CD4-positive, alpha-beta T cell treated with Interleukin-15 for 4 hours (primary cell): ENCODE results near the gene POMT2.

Experiments
- DNase-seq: peaks from one replicate; pipeline ENCODE4 v3.0.0-alpha.2; 2020; ENCODE audit warnings: low spot score

Gene POMT2

GRCh38 chr14:77238356-77238755, 82.3 kb downstream of the POMT2 start:
- DNase-seq, result no peak

- no peak for DNase-seq
Observed at GRCh38 chr14:77236814-77237213, 83.9 kb downstream of the POMT2 start.

GRCh38 chr14:77231721-77232120, 89.0 kb downstream of the POMT2 start:
- no peak for DNase-seq

DNA sequence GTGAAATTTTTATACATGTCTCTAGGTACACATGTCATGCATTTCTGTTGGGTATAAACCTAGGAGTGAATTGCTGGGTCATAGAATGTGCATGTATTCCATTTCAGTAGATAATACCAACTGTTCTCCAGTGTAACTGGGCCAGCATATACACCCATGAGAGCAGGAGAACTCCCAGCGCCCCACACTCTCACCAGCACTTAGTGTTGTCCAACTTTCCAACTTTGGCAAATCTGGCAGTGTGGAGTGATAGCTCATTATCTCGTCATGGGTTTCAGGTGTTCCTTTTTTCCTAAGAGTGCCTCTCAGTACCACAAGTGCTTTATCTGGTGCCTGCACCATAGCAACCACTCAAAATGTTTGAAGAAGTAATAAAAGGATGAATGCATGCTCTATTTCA, 89.8 kb downstream of the POMT2 start:
- DNase-seq, result no peak

DNA sequence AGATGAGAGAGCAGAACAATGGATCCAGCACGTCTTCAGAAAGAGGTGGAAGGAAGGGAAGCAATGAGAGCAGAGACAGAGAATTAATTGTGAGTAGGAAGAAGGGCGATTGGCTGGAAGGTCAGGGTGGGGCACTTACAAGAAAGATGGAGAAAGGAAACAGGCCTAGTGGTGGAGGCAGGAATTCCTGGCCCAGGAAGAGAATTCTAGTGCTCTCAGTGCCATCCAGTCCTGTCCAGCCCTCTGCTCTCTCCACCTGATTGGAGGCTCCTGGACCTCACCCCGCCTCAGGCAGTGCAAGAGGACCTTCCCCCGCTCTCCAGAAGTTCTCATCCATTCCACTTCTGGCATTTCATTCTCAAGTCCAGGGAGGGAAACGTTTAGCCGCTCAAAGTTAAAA, 92.6 kb downstream of the POMT2 start:
- no peak for DNase-seq

GRCh38 chr14:77225892-77226557, 94.7 kb downstream of the POMT2 start:
- DNase-seq, result no peak

GRCh38 chr14:77225254-77225653, 95.4 kb downstream of the POMT2 start:
- DNase-seq, result no peak
